ENCODE data around the gene TMEM119. TPM values are rescaled to one million over a fixed set of nuclear protein-coding genes. Genes with fewer than 3 reads are reported as not detected.

TMEM119 gene
- total and polyA plus RNA-seq, 2 of the 13 experiments (the other 11 are each of a cell fraction or from before 2014, with no cell fraction given): not detected

DNA sequence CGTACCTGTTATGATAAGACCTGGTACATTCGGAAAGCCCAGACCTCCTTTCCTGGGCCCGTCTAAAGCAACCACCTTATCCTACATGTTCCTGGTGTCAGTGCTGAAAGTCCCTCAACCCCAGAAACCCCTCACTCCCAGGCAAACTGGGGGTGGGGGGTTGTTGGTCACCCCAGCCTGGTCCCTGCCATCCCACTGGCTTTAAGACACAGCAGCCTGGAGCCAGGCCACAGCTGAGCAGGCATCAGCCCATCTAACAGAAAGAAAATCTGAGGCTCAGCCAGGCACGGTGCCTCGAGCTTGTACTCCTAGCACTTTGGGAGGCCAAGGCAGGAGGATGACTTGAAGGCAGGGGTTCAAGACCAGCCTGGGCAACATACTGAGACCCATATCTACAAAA, 31.3 kb upstream of the TMEM119 start:
- ATAC-seq: no peak
- POLR2A ChIA-PET: no interaction called here
- in situ Hi-C loops (cut with HindIII; ENCODE audit: extremely low pct_ligation_motif_present, low pct_unique_long_range_greater_than_20kb): no loop called here
- H3K27me3 ChIP-seq (ENCODE audit: control insufficient read depth in 1 of 2, insufficient read depth in 2 of 2, low read length in 2 of 2): peaks cover 4 to 35% of the 10 kb centered on the region in 2 experiments; a peak in 4 of 5 replicates
- CTCF ChIA-PET (ENCODE audit: low intra/inter-chr PET ratio, low total read pairs): no interaction called here
- H4K20me1 ChIP-seq (ENCODE audit: insufficient read depth, low read length): no peaks in the 10 kb centered on the region
- whole genome bisulfite sequencing (ENCODE audit: low lambda C conversion rate): 57% methylated on average over 3 of the region's 5 CpGs
- H3K4me1 ChIP-seq (ENCODE audit: insufficient read depth, low read length): peaks cover 31% of the 10 kb centered on the region
- peak overlapping the region; percentile 11; the same call in 1 of the 2 replicates for H3K9ac ChIP-seq (ENCODE audit: insufficient read depth, low read depth, low read length)
- BruUV-seq (replicated peaks): no TSS peak
- DNase-seq (ENCODE audit: low spot score): no peak
- no peaks in the 10 kb centered on the region for H3K79me2 ChIP-seq (ENCODE audit: insufficient read depth, low read length)
- no peaks in the 10 kb centered on the region for H3K36me3 ChIP-seq (replicated peaks in 1 of 2; ENCODE audit: control insufficient read depth in 1 of 2, insufficient read depth in 2 of 2, low read length in 2 of 2)
- intact Hi-C loops (cut with micrococcal nuclease; ENCODE audit: unreplicated experiment): no loop called here
- peak overlapping the region; percentile 65; the same call in 1 of the 2 replicates for H3K4me2 ChIP-seq (ENCODE audit: low read depth, low read length)
- no peaks in the 10 kb centered on the region for H3K9me3 ChIP-seq (ENCODE audit: low read length)
- no peak overlapping the region for H2AFZ ChIP-seq (ENCODE audit: low read length)
- H3K4me3 ChIP-seq (replicated peaks in 1 of 3; ENCODE audit: insufficient read depth in 1 of 3, low read depth in 2 of 3, low read length in 3 of 3): no peak overlapping the region; a peak in 1 of 6 replicates
- H3K27ac ChIP-seq (ENCODE audit: extremely low read length, insufficient read depth, low read length): no peak overlapping the region
- TF ChIP-seq ZNF629 (CRISPR knock-in tag; conservative IDR thresholded peaks at IDR 0.05) (peak; percentile 69), SMAD9 (CRISPR knock-in tag; IDR thresholded peaks at IDR 0.05) (no peak)
- FAIRE-seq: no peak

DNA sequence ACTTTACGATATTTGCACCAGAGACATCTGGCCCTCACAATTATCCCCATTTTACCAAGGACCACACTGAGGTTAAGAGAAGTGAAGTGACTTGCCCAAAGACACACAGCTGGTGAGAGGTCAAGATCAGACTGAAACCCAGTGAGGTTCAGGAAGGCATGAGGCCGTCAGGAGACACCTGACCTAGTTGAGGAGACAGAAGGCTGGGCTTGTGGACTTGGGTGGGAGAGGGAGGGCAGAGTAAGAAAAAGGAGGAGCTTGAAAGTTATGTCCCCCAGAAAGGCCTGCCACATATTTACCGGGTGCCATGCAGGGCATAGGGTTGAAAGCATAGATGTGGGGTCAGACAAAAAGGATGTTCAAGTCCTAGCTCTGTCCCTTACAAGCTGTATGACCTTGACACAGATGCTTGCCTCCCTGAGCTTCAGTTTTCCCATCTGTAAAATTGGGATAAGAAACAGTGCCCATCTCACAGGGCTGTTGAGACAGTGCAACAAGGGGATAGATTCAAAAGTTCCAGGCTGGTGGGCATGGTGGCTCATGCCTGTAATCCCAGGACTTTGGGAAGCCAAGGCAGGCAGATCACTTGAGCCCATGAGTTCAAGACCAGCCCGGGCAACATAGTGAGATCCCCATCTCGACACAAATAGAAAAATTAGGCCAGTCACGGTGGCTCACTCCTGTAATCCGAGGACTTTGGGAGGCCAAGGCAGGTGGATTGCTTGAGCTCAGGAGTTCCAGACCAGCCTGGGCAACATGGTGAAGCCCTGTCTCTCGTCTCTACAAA, 29.4 kb upstream of the TMEM119 start:
- ChIA-PET POLR2A (interaction anchor here (0.8 to 1.3 kb wide), 2 partner anchors 7 to 65 kb away, joined by 3 read pairs; partner anchors contain the start of gene ISCU), CTCF (ENCODE audit: low intra/inter-chr PET ratio, low total read pairs) (no interaction called here)
- DNase-seq (ENCODE audit: low spot score) (no peak), ATAC-seq (no peak), FAIRE-seq (no peak)
- peaks cover 23% of the 10 kb centered on the region for H3K4me1 ChIP-seq (ENCODE audit: insufficient read depth, low read length)
- H3K27ac ChIP-seq (ENCODE audit: extremely low read length, insufficient read depth, low read length): no peak overlapping the region
- intact Hi-C loops (cut with micrococcal nuclease; ENCODE audit: unreplicated experiment) (no loop called here), in situ Hi-C loops (cut with HindIII; ENCODE audit: extremely low pct_ligation_motif_present, low pct_unique_long_range_greater_than_20kb) (no loop called here)
- no peak overlapping the region for H3K4me3 ChIP-seq (replicated peaks in 1 of 3; ENCODE audit: insufficient read depth in 1 of 3, low read depth in 2 of 3, low read length in 3 of 3)
- WGBS (ENCODE audit: low lambda C conversion rate): 47% methylated on average over 7 of the region's 8 CpGs
- H3K4me2 ChIP-seq (ENCODE audit: low read depth, low read length): no peak overlapping the region
- no peak overlapping the region for H2AFZ ChIP-seq (ENCODE audit: low read length)
- BruUV-seq (replicated peaks): no TSS peak
- H3K9ac ChIP-seq (ENCODE audit: insufficient read depth, low read depth, low read length): no peak overlapping the region
- no peaks in the 10 kb centered on the region for H3K9me3 ChIP-seq (ENCODE audit: low read length)
- H3K79me2 ChIP-seq (ENCODE audit: insufficient read depth, low read length): no peaks in the 10 kb centered on the region
- H3K27me3 ChIP-seq (ENCODE audit: control insufficient read depth in 1 of 2, insufficient read depth in 2 of 2, low read length in 2 of 2): peaks cover 2 to 24% of the 10 kb centered on the region in 2 experiments; a peak in 3 of 5 replicates
- no peaks in the 10 kb centered on the region for H3K36me3 ChIP-seq (replicated peaks in 1 of 2; ENCODE audit: control insufficient read depth in 1 of 2, insufficient read depth in 2 of 2, low read length in 2 of 2)
- no peaks in the 10 kb centered on the region for H4K20me1 ChIP-seq (ENCODE audit: insufficient read depth, low read length)
- no peak for TF ChIP-seq KDM5B (CRISPR knock-in tag; IDR thresholded peaks at IDR 0.05; ENCODE audit: borderline replicate concordance)
- no peak for TF ChIP-seq JARID2 (CRISPR knock-in tag; IDR thresholded peaks at IDR 0.05; ENCODE audit: insufficient replicate concordance)
- TF ChIP-seq, protein P1, sequence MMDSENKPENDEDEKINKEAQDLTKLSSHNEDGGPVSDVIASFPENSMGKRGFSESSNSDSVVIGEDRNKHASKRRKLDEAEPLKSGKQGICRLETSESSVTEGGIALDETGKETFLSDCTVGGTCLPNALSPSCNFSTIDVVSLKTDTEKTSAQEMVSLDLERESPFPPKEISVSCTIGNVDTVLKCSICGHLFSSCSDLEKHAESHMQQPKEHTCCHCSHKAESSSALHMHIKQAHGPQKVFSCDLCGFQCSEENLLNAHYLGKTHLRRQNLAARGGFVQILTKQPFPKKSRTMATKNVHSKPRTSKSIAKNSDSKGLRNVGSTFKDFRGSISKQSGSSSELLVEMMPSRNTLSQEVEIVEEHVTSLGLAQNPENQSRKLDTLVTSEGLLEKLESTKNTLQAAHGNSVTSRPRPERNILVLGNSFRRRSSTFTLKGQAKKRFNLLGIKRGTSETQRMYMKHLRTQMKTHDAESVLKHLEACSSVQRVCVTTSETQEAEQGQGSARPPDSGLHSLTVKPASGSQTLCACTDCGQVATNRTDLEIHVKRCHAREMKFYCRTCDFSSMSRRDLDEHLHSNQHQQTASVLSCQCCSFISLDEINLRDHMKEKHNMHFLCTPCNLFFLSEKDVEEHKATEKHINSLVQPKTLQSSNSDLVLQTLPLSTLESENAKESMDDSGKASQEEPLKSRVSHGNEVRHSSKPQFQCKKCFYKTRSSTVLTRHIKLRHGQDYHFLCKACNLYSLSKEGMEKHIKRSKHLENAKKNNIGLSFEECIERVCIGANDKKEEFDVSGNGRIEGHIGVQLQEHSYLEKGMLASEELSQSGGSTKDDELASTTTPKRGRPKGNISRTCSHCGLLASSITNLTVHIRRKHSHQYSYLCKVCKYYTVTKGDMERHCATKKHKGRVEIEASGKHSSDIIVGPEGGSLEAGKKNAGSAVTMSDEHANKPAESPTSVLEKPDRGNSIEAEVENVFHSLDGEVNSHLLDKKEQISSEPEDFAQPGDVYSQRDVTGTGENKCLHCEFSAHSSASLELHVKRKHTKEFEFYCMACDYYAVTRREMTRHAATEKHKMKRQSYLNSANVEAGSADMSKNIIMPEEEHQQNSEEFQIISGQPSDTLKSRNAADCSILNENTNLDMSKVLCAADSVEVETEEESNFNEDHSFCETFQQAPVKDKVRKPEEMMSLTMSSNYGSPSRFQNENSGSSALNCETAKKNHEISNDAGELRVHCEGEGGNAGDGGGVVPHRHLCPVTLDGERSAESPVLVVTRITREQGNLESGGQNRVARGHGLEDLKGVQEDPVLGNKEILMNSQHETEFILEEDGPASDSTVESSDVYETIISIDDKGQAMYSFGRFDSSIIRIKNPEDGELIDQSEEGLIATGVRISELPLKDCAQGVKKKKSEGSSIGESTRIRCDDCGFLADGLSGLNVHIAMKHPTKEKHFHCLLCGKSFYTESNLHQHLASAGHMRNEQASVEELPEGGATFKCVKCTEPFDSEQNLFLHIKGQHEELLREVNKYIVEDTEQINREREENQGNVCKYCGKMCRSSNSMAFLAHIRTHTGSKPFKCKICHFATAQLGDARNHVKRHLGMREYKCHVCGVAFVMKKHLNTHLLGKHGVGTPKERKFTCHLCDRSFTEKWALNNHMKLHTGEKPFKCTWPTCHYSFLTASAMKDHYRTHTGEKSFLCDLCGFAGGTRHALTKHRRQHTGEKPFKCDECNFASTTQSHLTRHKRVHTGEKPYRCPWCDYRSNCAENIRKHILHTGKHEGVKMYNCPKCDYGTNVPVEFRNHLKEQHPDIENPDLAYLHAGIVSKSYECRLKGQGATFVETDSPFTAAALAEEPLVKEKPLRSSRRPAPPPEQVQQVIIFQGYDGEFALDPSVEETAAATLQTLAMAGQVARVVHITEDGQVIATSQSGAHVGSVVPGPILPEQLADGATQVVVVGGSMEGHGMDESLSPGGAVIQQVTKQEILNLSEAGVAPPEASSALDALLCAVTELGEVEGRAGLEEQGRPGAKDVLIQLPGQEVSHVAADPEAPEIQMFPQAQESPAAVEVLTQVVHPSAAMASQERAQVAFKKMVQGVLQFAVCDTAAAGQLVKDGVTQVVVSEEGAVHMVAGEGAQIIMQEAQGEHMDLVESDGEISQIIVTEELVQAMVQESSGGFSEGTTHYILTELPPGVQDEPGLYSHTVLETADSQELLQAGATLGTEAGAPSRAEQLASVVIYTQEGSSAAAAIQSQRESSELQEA (CRISPR knock-in tag; IDR thresholded peaks at IDR 0.05; ENCODE audit: not compliant biosample characterization): no peak
- TF ChIP-seq, protein P2, sequence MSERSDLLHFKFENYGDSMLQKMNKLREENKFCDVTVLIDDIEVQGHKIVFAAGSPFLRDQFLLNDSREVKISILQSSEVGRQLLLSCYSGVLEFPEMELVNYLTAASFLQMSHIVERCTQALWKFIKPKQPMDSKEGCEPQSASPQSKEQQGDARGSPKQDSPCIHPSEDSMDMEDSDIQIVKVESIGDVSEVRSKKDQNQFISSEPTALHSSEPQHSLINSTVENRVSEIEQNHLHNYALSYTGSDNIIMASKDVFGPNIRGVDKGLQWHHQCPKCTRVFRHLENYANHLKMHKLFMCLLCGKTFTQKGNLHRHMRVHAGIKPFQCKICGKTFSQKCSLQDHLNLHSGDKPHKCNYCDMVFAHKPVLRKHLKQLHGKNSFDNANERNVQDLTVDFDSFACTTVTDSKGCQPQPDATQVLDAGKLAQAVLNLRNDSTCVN (CRISPR knock-in tag; IDR thresholded peaks at IDR 0.05; ENCODE audit: borderline replicate concordance): no peak
